Activated T-cell treated with anti-CD3 and anti-CD28 coated beads, Interleukin-2, amount 50 U/mL, for 72 hours (primary cell): ENCODE data around the gene DAZAP1. TPM values are rescaled to one million over a fixed set of nuclear protein-coding genes. Genes with fewer than 3 reads are reported as not detected.
"Not testable (repeated sequence)": the region's sequence is repeated elsewhere in the genome, so short reads cannot be mapped to it uniquely, and the experiment has no call there.

Experiments
- ATAC-seq, 2 donors: fragments of 150-1000 bp; cut with Tn5 transposase; replicated peaks in 1 of 2; 2 replicates each; pipeline ENCODE4 v1.10.0; 2021; ENCODE audit warnings: moderate library complexity in 2 of 2, mild to moderate bottlenecking in 1 of 2
- DNase-seq, 2 donors: peaks; one replicate each; pipeline ENCODE4 v3.0.0; 2021 to 2022; ENCODE audit warnings: mixed read lengths in 1 of 2
- H3K27ac Mint-ChIP-seq: one replicate; pipeline ENCODE4 v1.8.0; 2022; ENCODE audit warnings: mild to moderate bottlenecking, moderate library complexity, mixed read lengths
- H3K27me3 Mint-ChIP-seq: one replicate; pipeline ENCODE4 v1.8.0; 2022; ENCODE audit warnings: low read depth, mixed read lengths
- H3K36me3 Mint-ChIP-seq, 2 donors: one replicate each; pipeline ENCODE4 v1.8.0; 2022; ENCODE audit warnings: mixed read lengths in 2 of 2, mild to moderate bottlenecking in 1 of 2; ENCODE audit not compliant: insufficient read depth in 2 of 2
- H3K4me1 Mint-ChIP-seq: one replicate; pipeline ENCODE4 v1.8.0; 2022; ENCODE audit warnings: low read depth, mixed read lengths
- H3K4me3 Mint-ChIP-seq, 2 donors: one replicate each; pipeline ENCODE4 v1.8.0; 2022; ENCODE audit warnings: mild to moderate bottlenecking in 2 of 2, mixed read lengths in 2 of 2, moderate library complexity in 2 of 2
- H3K9me3 Mint-ChIP-seq, 2 donors: one replicate each; pipeline ENCODE4 v1.8.0; 2022; ENCODE audit warnings: mixed read lengths in 2 of 2
- total RNA-seq, 2 donors: library from RNA; stranded (reverse); gene quantifications; one replicate each; pipeline ENCODE4 v1.2.3, GENCODE V29; 2022

Gene DAZAP1
- total RNA-seq, 2 donors from 2014 or later, result 219 to 252 TPM

- Mint-ChIP-seq H3K4me1 (peaks cover 7% of the 10 kb centered on the region), H3K36me3 (peaks cover 3 to 5% of the 10 kb centered on the region in 2 donors), H3K9me3 (no peaks in the 10 kb centered on the region), H3K27ac (no peak overlapping the region), H3K27me3 (no peaks in the 10 kb centered on the region), H3K4me3 (no peak overlapping the region)
- ATAC-seq (no peak), DNase-seq (no peak)
These were observed 26.0 kb downstream of the DAZAP1 start for GRCh38 chr19:1433119-1434039.

DNA sequence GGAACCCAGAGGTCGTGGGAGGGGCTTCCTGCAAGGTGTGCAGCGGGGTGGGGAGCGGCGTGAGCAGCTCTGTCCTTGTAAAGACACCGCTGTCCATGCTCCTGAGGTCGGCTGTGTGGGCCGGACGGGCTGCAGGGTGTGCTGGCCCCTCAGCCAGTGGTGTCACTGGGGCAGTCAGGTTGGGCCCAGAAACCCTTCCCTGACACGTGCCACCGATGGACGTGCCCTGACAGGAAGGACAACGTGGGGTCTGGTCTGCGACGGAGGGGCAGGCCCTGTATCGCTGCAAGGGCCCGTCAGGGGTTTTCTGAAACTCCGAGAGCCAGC lies 26.6 kb downstream of the DAZAP1 start:
- Mint-ChIP-seq H3K4me1 (peaks cover 7% of the 10 kb centered on the region), H3K36me3 (peaks cover 3 to 5% of the 10 kb centered on the region in 2 donors), H3K27ac (no peak overlapping the region), H3K4me3 (no peak overlapping the region), H3K27me3 (no peaks in the 10 kb centered on the region), H3K9me3 (no peaks in the 10 kb centered on the region)
- DNase-seq, result no peak
- no peak for ATAC-seq

- Mint-ChIP-seq H3K4me1 (peaks cover 10% of the 10 kb centered on the region), H3K9me3 (no peaks in the 10 kb centered on the region), H3K36me3 (peaks cover 3 to 6% of the 10 kb centered on the region in 2 donors), H3K4me3 (no peak overlapping the region), H3K27me3 (no peaks in the 10 kb centered on the region), H3K27ac (no peak overlapping the region)
- ATAC-seq (no peak), DNase-seq (no peak)
These were observed 27.2 kb downstream of the DAZAP1 start for GRCh38 chr19:1434577-1435060.

GRCh38 chr19:1435378-1435989 lies 28.1 kb downstream of the DAZAP1 start:
- Mint-ChIP-seq H3K27me3 (no peaks in the 10 kb centered on the region), H3K4me1 (peaks cover 19% of the 10 kb centered on the region), H3K36me3 (peaks cover 6 to 13% of the 10 kb centered on the region in 2 donors), H3K4me3 (no peak overlapping the region), H3K27ac (no peak overlapping the region), H3K9me3 (no peaks in the 10 kb centered on the region)
- ATAC-seq, result no peak
- no peak for DNase-seq

- peak overlapping the region; percentile 97 to 99 for H3K4me3 Mint-ChIP-seq
- ATAC-seq (no peak), DNase-seq (no peak)
- no peaks in the 10 kb centered on the region for H3K27me3 Mint-ChIP-seq
- H3K4me1 Mint-ChIP-seq, result peaks cover 34% of the 10 kb centered on the region
- peak overlapping the region; percentile 97 for H3K27ac Mint-ChIP-seq
- H3K36me3 Mint-ChIP-seq, result peaks cover 12 to 25% of the 10 kb centered on the region in 2 donors
- H3K9me3 Mint-ChIP-seq, result no peaks in the 10 kb centered on the region
These were observed 30.2 kb downstream of the DAZAP1 start for GRCh38 chr19:1437609-1438008.

GRCh38 chr19:1438035-1438932 lies 30.9 kb downstream of the DAZAP1 start, which contains the start of gene RPS15:
Gene RPS15, plus strand, starts transcription at chr19:1438396. Its CDS starts 30 bp downstream, at chr19:1438426.
- peaks cover 12 to 27% of the 10 kb centered on the region in 2 donors for H3K36me3 Mint-ChIP-seq

GRCh38 chr19:1438933-1439354 lies 31.6 kb downstream of the DAZAP1 start:
- peaks cover 12 to 27% of the 10 kb centered on the region in 2 donors for H3K36me3 Mint-ChIP-seq
- DNase-seq (no peak), ATAC-seq (no peak)
- no peaks in the 10 kb centered on the region for H3K9me3 Mint-ChIP-seq
- H3K27ac Mint-ChIP-seq, result peak overlapping the region; percentile 90
- H3K4me3 Mint-ChIP-seq, result peak overlapping the region; percentile 97 to 99
- H3K27me3 Mint-ChIP-seq, result no peaks in the 10 kb centered on the region
- H3K4me1 Mint-ChIP-seq, result peaks cover 34% of the 10 kb centered on the region

More at GRCh38 chr19:1438035-1438932, 30.9 kb downstream of the DAZAP1 start, which contains the start of gene RPS15:
- peak within 1 kb of the TSS; percentile 97 to 99 for H3K4me3 Mint-ChIP-seq
- ATAC-seq (peak; percentile 89 to 90), DNase-seq (peak; percentile 95 to 97)
- H3K9me3 Mint-ChIP-seq, result no peaks in the 10 kb centered on the region
- peak within 1 kb of the TSS; percentile 97 for H3K27ac Mint-ChIP-seq
- H3K4me1 Mint-ChIP-seq, result peaks cover 34% of the 10 kb centered on the region
- H3K27me3 Mint-ChIP-seq, result no peaks in the 10 kb centered on the region

DNA sequence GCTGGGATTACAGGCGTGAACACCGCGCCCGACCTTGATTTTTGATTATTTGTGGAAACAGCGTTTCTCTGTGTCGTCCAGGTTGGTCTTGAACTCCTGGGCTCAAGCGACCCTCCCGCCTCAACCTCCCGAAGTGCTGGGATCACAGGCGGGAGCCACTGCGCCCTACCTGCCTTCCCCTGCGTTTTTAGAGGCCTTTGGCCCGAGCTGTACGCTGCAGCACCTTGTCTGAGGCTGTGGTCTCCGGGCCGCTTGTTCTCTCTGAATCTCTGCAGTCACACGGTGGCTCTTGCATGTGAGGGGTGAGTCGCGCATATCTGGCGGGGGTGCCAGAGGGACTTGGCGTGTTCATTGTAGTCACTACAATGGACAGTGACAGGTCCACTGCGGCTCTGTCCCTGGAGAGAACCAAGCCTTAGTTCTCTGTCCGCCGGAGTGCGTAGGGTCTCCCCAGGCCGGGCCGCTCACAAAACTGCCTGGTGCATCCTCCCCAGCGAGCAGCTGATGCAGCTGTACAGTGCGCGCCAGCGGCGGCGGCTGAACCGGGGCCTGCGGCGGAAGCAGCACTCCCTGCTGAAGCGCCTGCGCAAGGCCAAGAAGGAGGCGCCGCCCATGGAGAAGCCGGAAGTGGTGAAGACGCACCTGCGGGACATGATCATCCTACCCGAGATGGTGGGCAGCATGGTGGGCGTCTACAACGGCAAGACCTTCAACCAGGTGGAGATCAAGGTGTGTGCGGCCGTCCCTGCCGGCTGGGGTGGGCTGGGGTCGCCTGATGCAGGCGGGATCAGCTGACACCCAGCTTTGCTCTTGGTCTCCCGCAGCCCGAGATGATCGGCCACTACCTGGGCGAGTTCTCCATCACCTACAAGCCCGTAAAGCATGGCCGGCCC lies 32.4 kb downstream of the DAZAP1 start:
- Mint-ChIP-seq H3K4me3 (peak overlapping the region; percentile 97 to 99), H3K36me3 (peaks cover 12 to 27% of the 10 kb centered on the region in 2 donors), H3K27ac (peak overlapping the region; percentile 90), H3K4me1 (peaks cover 34% of the 10 kb centered on the region)
- not testable (repeated sequence) for H3K27me3 Mint-ChIP-seq, ATAC-seq, H3K9me3 Mint-ChIP-seq, DNase-seq

DNA sequence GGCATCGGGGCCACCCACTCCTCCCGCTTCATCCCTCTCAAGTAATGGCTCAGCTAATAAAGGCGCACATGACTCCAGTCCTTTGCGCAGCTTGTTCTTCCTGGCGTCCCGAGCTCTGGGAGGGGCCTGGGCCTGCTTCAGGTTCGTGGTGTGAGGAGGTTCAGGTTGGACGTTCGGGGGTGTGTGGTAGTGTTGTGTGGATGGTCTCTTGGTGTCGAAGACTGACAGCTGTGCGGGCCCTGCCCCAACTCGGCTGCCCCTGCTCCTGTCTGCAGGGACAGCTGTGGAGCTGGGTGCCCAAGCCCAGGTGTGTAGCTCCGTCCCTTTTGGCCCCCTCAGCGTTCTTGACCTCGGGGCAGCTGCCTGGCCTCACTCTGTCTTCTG lies 33.0 kb downstream of the DAZAP1 start:
- Mint-ChIP-seq H3K4me3 (peak overlapping the region; percentile 97 to 99), H3K27ac (peak overlapping the region; percentile 90), H3K27me3 (no peaks in the 10 kb centered on the region), H3K4me1 (peaks cover 36% of the 10 kb centered on the region), H3K9me3 (no peaks in the 10 kb centered on the region), H3K36me3 (peaks cover 12 to 27% of the 10 kb centered on the region in 2 donors)
- DNase-seq (no peak), ATAC-seq (no peak)

DNA sequence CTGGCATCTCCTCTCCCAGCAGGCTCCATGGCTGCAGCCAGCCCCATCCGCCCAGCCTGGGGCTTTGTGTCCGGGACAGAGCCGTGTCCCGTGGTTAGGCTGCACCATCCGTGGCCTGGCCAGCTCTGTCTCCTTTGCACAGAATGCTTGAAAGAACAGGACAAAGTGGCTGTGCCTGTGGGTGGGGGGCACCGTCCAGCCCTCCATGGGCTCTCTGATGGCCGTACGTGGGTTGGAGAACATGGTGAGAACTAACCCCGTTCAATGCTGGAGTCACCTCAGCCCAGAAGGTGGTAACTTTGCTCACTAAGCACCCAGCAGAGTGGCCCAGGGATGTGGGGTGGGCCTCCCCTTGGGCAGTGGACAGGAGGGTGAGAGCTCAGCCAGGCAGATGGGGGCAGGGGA lies 33.6 kb downstream of the DAZAP1 start:
- no peaks in the 10 kb centered on the region for H3K27me3 Mint-ChIP-seq
- peaks cover 12 to 27% of the 10 kb centered on the region in 2 donors for H3K36me3 Mint-ChIP-seq
- peak overlapping the region; percentile 97 to 99 for H3K4me3 Mint-ChIP-seq
- no peaks in the 10 kb centered on the region for H3K9me3 Mint-ChIP-seq
- peaks cover 38% of the 10 kb centered on the region for H3K4me1 Mint-ChIP-seq
- ATAC-seq, result no peak
- H3K27ac Mint-ChIP-seq, result peak overlapping the region; percentile 86
- no peak for DNase-seq

DNA sequence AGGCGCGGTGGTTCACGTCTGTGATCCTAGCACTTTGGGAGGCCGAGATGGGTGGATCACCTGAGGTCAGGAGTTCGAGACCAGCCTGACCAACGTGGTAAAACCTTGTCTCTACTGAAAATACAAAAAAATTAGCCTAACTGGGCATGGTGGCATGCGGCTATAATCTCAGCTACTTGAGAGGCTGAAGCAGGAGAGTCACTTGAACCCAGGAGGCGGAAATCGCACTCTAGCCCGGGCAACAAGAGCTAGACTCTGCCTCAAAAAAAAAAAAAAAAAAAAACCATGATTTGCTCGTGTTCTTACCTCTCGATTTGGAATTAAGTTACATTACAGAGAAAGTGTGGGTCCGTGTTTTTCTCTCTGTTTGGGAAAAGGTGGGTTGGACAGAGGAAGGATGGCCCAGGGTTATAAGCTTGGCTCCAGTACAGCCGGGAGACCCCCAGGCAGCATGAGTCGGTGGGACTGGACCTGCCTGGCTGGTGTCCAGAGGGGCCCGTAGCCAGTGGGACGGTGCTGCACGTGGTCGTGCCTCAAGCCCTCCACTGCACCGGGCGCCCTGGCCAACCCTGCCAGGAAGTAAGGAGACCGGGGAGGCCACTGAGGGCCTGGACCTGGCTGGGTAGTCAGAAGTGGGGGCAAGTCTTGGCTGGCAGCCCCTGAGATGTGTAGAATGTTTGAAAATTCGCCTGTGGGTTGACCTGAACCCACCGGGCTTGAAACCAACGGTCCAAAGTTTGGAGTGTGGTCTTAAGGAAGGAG lies 34.5 kb downstream of the DAZAP1 start:
- H3K4me1 Mint-ChIP-seq, result peaks cover 38% of the 10 kb centered on the region
- no peak for ATAC-seq
- DNase-seq, result no peak
- H3K27me3 Mint-ChIP-seq, result peaks cover under 1% of the 10 kb centered on the region
- H3K27ac Mint-ChIP-seq, result peak overlapping the region; percentile 51
- H3K9me3 Mint-ChIP-seq, result no peaks in the 10 kb centered on the region
- H3K4me3 Mint-ChIP-seq, result peak overlapping the region in 1 of 2 donors; percentile 52
- H3K36me3 Mint-ChIP-seq, result peaks cover 12 to 27% of the 10 kb centered on the region in 2 donors
